NCI-H2107 (cell line): ENCODE data around the gene G6PD.
"Not testable (repeated sequence)": the region's sequence is repeated elsewhere in the genome, so short reads cannot be mapped to it uniquely, and the experiment has no call there.

Source experiments
- DNase-seq: peaks from one replicate; lab custom pipeline; 2025; lab: John Stamatoyannopoulos, UW

The G6PD gene

GRCh38 chrX:154546354-154547244, at the start of gene G6PD:
Gene G6PD, minus strand, starts transcription at chrX:154546846. Its CDS starts 691 bp downstream, at chrX:154546155.
- DNase-seq = peak; percentile 79

- no peak for DNase-seq
These were observed 49.1 kb upstream of the G6PD start for GRCh38 chrX:154595559-154596249.

DNA sequence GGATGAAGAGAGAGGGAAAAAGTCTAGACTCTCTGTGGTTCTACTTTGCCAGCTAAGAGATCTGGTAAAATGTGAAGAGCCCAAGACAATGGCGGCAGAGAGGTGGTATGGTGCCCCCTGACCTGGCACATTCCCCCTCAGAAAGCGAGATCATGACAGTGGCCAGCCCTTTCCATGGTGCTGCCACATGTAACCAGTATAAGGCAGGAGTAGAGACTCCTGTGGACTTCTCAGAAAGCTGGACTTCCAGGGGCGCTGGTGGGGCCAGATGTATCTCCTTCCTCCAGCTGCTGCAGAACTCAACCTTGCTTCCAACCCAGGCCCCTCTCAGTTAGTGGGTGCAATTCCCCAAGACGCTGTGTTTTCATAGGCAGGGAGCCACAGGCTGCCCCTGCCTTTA, 47.8 kb upstream of the G6PD start:
- DNase-seq = no peak

DNA sequence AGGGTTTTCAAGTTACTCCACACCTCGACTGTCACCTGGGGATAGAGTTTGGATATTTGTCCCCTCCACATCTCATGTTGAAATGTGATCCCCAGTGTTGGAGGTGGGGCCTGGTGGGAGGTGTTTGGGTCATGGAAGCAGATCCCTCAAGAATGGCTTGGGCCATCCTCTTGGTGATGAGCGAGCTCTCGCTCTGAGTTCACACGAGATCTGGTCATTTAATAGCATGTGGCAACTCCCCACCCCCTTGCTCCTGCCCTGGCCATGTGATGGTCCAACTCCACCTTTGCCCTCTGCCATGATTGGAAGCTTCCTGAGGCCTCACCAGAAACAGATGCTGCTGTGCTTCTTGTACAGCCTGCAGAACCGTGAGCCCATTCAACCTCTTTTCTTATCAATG, 46.6 kb upstream of the G6PD start:
- DNase-seq = no peak

GRCh38 chrX:154592505-154592904, 45.9 kb upstream of the G6PD start:
- no peak for DNase-seq

- not testable (repeated sequence) for DNase-seq
These were observed 43.8 kb upstream of the G6PD start for GRCh38 chrX:154590415-154590814.

GRCh38 chrX:154584585-154585183, 38.0 kb upstream of the G6PD start, which contains the start of gene CTAG1A:
Gene CTAG1A, plus strand, starts transcription at chrX:154585133. Its CDS starts 74 bp downstream, at chrX:154585207.
- not testable (repeated sequence) for DNase-seq

- DNase-seq = not testable (repeated sequence)
These were observed 36.3 kb upstream of the G6PD start for GRCh38 chrX:154582994-154583393.

DNA sequence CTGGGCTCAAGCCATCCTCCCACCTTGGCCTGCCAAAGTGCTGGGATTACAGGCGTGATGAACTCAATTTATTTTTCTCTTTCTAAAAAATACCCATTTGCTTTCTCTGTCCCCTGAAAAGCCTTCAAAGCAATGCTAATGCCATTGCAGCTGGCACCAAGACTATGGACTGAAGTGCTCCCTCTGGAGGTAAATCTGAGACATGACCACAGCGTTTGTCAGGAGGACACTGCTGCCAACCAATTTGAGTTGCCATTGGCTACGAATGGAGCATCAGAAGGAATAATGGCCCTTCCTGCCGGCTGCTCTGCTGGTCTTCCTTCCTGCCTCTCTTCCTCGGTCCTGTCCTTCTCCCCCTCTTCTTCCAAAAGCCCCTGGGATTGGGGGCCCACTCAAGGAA, 28.4 kb upstream of the G6PD start:
- DNase-seq = not testable (repeated sequence)

- DNase-seq = not testable (repeated sequence)
These were observed 26.4 kb upstream of the G6PD start for GRCh38 chrX:154573061-154573460.

DNA sequence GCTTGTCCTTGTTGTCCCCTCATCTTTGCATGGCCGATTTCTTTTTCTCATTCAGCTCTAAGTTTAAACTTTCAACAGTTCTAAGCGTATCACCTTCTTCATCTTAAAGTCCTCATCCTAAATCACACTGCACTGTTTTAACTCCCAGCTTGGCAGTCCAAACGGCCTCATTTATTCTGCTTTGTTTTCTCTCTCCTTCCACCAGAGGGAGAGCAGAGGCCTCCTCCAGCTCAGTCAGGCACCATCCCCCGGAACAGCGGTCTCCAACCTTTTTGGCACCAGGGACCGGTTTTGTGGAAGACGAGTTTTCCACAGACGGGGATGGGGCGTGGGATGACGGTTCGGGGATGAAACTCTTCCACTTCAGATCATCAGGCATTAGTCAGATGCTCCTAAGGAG, 23.7 kb upstream of the G6PD start:
- DNase-seq = not testable (repeated sequence)

DNA sequence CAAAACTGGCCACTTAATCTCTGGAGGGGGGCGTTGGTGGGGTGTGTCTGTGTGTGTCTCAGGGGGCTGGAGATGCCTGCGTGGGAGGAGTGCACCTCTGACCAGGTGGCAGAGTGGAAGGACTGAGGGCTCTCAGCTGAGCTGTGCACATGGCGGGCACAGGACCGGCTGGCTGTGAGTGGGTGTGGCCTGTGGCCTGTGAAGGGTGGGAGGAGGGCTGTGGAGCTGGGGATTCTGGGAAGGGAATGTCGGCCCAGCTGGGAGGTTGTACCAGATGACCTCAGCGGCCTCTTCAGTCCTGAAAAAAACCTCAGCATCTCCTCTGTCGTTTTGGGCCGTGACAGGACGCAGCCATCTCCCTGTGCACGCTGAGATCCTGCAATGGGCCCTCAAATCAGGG, 15.6 kb upstream of the G6PD start:
- DNase-seq = not testable (repeated sequence)

DNA sequence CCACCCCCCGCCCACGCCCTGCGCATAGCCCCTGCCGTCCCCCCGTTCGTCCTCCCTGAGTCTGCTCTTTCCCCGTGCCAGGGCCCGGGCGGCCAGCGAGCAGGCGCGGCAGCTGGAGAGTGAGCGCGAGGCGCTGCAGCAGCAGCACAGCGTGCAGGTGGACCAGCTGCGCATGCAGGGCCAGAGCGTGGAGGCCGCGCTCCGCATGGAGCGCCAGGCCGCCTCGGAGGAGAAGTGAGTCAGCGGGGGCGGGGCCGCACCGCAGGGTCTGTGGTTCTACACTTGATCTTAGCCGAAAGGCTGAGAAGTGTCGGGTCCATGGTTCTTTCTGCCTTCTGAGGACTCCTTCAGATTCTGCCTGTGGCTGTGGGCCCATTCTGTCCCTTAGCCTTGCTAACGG, 13.7 kb upstream of the G6PD start:
- not testable (repeated sequence) for DNase-seq

- DNase-seq = not testable (repeated sequence)
These were observed 12.2 kb upstream of the G6PD start for GRCh38 chrX:154558896-154559295.

- not testable (repeated sequence) for DNase-seq
These were observed 11.5 kb upstream of the G6PD start for GRCh38 chrX:154558060-154558690.

DNA sequence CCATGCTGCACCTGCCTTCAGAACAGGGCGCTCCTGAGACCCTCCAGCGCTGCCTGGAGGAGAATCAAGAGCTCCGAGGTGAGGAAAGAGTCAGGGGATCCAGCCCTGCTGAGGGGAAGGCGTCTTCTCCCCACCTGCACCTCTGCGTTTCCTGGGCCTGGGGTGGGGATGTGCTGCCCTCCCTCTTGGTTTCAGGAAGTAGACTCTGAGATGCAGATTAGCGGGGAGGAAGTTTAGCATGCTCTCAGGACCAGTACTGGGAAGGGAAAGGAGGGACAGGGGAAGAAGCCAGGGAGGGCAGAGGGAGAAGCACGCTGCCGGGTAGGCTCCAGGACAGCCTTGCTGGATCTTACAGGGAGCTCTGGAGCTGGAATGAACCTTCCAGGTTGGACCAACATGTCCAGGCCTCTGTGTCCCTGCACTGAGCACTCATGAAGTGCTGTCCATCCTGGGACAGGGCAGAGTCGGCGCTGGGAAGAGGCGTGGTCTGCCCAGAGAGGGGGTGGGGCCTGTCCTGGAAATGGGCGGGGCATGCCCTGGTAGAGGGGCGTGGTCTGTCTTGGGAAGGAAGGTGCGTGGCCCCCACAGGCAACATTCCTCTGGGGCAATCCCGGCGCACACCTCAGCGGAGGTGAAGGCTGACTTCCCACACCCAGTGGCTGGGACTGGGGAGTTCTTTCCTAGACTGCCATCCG, 5.6 kb upstream of the G6PD start:
- not testable (repeated sequence) for DNase-seq

DNA sequence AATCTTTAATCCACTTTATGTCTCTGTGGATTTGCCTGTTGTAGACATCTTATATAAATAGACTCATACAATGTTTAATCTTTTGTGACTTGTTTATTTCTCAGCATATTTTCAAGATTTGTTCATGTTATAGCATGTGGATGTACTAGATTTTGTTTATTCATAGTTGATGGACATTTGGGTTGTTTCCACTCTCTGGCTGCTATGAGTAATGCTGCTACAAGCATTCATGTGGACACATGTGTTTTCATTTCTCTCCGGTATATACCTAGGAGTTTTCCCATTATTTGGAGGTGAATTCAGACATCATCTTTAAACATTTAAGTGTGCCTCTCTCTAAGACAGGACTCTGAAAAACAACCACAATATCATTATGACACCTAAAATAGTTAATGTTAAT, 3.1 kb upstream of the G6PD start:
- DNase-seq = no peak

DNA sequence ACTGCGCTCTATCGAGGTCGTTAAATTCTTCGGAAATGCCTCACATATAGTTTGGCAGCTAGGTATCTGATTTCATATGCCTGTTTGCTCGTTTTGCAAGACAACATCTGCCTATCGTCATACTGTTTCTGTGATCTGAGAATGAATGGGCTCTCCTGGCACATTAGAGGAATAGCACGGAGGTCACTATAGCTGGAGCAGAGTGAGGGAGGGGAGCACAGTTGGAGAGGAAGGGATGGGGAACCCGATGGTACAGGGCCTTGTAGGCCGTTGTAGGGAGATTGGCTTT, 1.3 kb upstream of the G6PD start:
- DNase-seq = no peak

- DNase-seq = peak; percentile 86
These were observed 790 bp upstream of the G6PD start, which contains the start of gene IKBKG for GRCh38 chrX:154547245-154548027. Gene IKBKG, plus strand, starts transcription at chrX:154547620. Its CDS starts 4,383 bp downstream, at chrX:154552003.

GRCh38 chrX:154545673-154546274, 872 bp downstream of the G6PD start:
- DNase-seq = no peak
